ENCODE results near the gene SH3RF3. TPM values are rescaled to one million over a fixed set of nuclear protein-coding genes. Genes with fewer than 3 reads are reported as not detected.

Gene SH3RF3
- total RNA-seq, 1 experiment from 2014 or later = not detected

DNA sequence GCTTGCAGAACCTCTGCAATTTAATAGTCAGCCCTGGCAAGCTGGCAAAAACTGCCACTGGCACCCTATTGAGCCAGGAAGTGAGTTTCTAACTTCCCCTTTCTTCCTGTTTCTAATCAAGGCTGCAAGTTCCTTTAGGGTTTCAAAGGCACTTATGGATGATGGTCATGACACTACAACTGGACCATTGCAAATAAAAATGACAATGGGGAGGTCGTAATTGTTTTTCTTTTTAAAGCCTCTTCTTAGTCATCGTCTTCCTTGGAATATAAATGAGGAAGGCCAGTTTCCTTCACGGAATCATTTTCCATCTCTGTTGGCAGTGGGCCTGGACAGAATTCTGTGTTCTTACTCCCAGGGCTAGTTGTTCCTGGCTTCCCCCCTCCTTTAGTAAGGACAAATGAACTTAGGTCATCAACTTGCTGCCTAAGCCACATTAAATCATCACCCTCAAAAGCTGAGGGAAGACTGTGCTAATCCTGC, 35.8 kb downstream of the SH3RF3 start:
- ChIA-PET POLR2A (no interaction called here), RAD21 (ENCODE audit: low non-redundant PET in 1 of 2, low total read pairs in 2 of 2, uncharacterized antibody in 2 of 2, unreplicated experiment in 2 of 2) (no interaction called here), CTCF (no interaction called here)
- DNase-seq (ENCODE audit: low read depth, low spot score) (no peak), ATAC-seq (no peak)
- H3K27me3 ChIP-seq (ENCODE audit: insufficient read depth, low read length) = peaks cover 31% of the 10 kb centered on the region; the same call in 1 of the 2 replicates
- H3K9me2 ChIP-seq (ENCODE audit: insufficient read depth) = no peaks in the 10 kb centered on the region
- no peak overlapping the region for H3K27ac ChIP-seq (ENCODE audit: low read depth, low read length)
- no peaks in the 10 kb centered on the region for H3K4me1 ChIP-seq (ENCODE audit: control insufficient read depth in 1 of 2, insufficient read depth in 2 of 2, low read length in 2 of 2)
- no peak overlapping the region for H3K4me2 ChIP-seq (ENCODE audit: low read length)
- no peaks in the 10 kb centered on the region for H4K20me1 ChIP-seq (ENCODE audit: insufficient read depth)
- H3K9me3 ChIP-seq (ENCODE audit: control insufficient read depth in 1 of 2, insufficient read depth in 1 of 2, low read depth in 1 of 2, low read length in 2 of 2) = no peaks in the 10 kb centered on the region
- H3K4me3 ChIP-seq (replicated peaks in 1 of 2; ENCODE audit: low read depth in 1 of 2, low read length in 2 of 2) = no peak overlapping the region
- H3K79me2 ChIP-seq (ENCODE audit: insufficient read depth, low read length) = no peaks in the 10 kb centered on the region
- no TSS peak for BruUV-seq (replicated peaks)
- H3K36me3 ChIP-seq (ENCODE audit: control insufficient read depth in 1 of 2, insufficient read depth in 2 of 2, low read length in 2 of 2) = no peaks in the 10 kb centered on the region
- H2AFZ ChIP-seq (ENCODE audit: low read depth, low read length, poor library complexity, severe bottlenecking) = no peak overlapping the region
- intact Hi-C loops (cut with micrococcal nuclease) = no loop called here
- TF ChIP-seq FOSL1 (IDR thresholded peaks at IDR 0.05; ENCODE audit: low read depth) = no peak
- no peak overlapping the region for H3K9ac ChIP-seq (ENCODE audit: low read length)

GRCh38 chr2:109166811-109167210, 37.8 kb downstream of the SH3RF3 start:
- no peaks in the 10 kb centered on the region for H3K4me1 ChIP-seq (ENCODE audit: control insufficient read depth in 1 of 2, insufficient read depth in 2 of 2, low read length in 2 of 2)
- DNase-seq (ENCODE audit: low read depth, low spot score) (no peak), ATAC-seq (no peak)
- no peaks in the 10 kb centered on the region for H3K79me2 ChIP-seq (ENCODE audit: insufficient read depth, low read length)
- CTCF ChIA-PET = no interaction called here
- no peaks in the 10 kb centered on the region for H3K36me3 ChIP-seq (ENCODE audit: control insufficient read depth in 1 of 2, insufficient read depth in 2 of 2, low read length in 2 of 2)
- H3K9ac ChIP-seq (ENCODE audit: low read length) = no peak overlapping the region
- RAD21 ChIA-PET (ENCODE audit: low non-redundant PET in 1 of 2, low total read pairs in 2 of 2, uncharacterized antibody in 2 of 2, unreplicated experiment in 2 of 2) = no interaction called here
- H3K27ac ChIP-seq (ENCODE audit: low read depth, low read length) = no peak overlapping the region
- H3K4me3 ChIP-seq (replicated peaks in 1 of 2; ENCODE audit: low read depth in 1 of 2, low read length in 2 of 2) = no peak overlapping the region
- H2AFZ ChIP-seq (ENCODE audit: low read depth, low read length, poor library complexity, severe bottlenecking) = no peak overlapping the region
- no TSS peak for BruUV-seq (replicated peaks)
- intact Hi-C loops (cut with micrococcal nuclease) = no loop called here
- H3K27me3 ChIP-seq (ENCODE audit: insufficient read depth, low read length) = peaks cover 23% of the 10 kb centered on the region; the same call in 1 of the 2 replicates
- no peak overlapping the region for H3K4me2 ChIP-seq (ENCODE audit: low read length)
- POLR2A ChIA-PET = no interaction called here
- H4K20me1 ChIP-seq (ENCODE audit: insufficient read depth) = no peaks in the 10 kb centered on the region
- H3K9me2 ChIP-seq (ENCODE audit: insufficient read depth) = no peaks in the 10 kb centered on the region
- H3K9me3 ChIP-seq (ENCODE audit: control insufficient read depth in 1 of 2, insufficient read depth in 1 of 2, low read depth in 1 of 2, low read length in 2 of 2) = no peaks in the 10 kb centered on the region
- TF ChIP-seq, protein P1, sequence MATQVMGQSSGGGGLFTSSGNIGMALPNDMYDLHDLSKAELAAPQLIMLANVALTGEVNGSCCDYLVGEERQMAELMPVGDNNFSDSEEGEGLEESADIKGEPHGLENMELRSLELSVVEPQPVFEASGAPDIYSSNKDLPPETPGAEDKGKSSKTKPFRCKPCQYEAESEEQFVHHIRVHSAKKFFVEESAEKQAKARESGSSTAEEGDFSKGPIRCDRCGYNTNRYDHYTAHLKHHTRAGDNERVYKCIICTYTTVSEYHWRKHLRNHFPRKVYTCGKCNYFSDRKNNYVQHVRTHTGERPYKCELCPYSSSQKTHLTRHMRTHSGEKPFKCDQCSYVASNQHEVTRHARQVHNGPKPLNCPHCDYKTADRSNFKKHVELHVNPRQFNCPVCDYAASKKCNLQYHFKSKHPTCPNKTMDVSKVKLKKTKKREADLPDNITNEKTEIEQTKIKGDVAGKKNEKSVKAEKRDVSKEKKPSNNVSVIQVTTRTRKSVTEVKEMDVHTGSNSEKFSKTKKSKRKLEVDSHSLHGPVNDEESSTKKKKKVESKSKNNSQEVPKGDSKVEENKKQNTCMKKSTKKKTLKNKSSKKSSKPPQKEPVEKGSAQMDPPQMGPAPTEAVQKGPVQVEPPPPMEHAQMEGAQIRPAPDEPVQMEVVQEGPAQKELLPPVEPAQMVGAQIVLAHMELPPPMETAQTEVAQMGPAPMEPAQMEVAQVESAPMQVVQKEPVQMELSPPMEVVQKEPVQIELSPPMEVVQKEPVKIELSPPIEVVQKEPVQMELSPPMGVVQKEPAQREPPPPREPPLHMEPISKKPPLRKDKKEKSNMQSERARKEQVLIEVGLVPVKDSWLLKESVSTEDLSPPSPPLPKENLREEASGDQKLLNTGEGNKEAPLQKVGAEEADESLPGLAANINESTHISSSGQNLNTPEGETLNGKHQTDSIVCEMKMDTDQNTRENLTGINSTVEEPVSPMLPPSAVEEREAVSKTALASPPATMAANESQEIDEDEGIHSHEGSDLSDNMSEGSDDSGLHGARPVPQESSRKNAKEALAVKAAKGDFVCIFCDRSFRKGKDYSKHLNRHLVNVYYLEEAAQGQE (IDR thresholded peaks at IDR 0.05; ENCODE audit: low read depth) = no peak
- TF ChIP-seq EZH2phosphoT487 (IDR thresholded peaks at IDR 0.05; ENCODE audit: borderline replicate concordance) (no peak), SRF (IDR thresholded peaks at IDR 0.05; ENCODE audit: low read depth) (no peak), CTCF (IDR thresholded peaks at IDR 0.05 in 2 of 3, conservative IDR thresholded peaks at IDR 0.05 in 1 of 3; ENCODE audit: borderline replicate concordance in 1 of 3, insufficient read depth in 1 of 3, low read depth in 2 of 3, low read length in 2 of 3) (no peak), TCF7L2 (IDR thresholded peaks at IDR 0.05; ENCODE audit: borderline replicate concordance, extremely low read depth, insufficient read depth, insufficient read length) (no peak), EGR1 (IDR thresholded peaks at IDR 0.05; ENCODE audit: low read depth) (no peak), JUND (IDR thresholded peaks at IDR 0.05) (no peak), ELF1 (IDR thresholded peaks at IDR 0.05; ENCODE audit: borderline replicate concordance, low read depth) (no peak), ZBTB33 (IDR thresholded peaks at IDR 0.05; ENCODE audit: extremely low read depth, insufficient replicate concordance, low read length) (no peak), ZFX (IDR thresholded peaks at IDR 0.05) (no peak), SIN3A (IDR thresholded peaks at IDR 0.05; ENCODE audit: low read depth) (no peak), SP1 (IDR thresholded peaks at IDR 0.05; ENCODE audit: low read depth) (no peak), RAD21 (IDR thresholded peaks at IDR 0.05; ENCODE audit: low read depth) (no peak)

All from HCT116 (cell line).